ENCODE results near the gene KLHDC7B.

DNA sequence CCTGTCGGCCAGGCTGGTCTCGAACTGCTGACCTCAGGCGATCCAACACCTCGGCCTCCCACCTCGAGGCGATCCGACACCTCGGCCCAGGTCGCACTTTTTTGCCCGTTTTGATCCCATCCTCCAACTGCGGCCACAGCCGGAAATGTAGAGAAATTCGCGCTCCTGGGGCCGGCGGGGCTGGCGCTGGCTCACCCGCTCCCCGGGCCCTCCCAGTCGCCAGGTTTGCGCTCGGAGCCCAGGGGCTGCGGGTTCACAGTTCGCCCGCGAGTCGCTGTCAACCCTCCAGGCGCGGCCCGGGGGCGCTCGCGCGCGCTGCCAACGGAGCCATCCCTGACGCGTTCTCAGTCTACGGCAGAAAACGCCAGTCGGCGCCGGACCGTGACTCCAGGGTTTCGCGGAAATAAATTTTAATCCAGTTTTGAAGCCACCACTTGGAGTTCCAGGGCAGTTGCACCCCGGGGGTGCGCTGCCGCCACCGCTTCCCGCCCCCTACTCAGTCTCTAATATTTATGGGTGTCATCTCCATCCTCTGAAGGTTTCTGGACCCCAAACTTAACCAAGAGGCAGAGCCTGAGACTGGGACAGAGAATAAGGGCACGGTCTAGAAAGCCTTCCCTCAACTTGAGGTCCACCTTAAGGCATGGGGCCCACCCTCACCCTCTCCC is 1.5 kb upstream of the KLHDC7B start:
- TF ChIP-seq POLR2AphosphoS5 (IDR thresholded peaks at IDR 0.05; ENCODE audit: low read length) = no peak; the same call in 1 of the 2 replicates
- TF ChIP-seq, protein P1, sequence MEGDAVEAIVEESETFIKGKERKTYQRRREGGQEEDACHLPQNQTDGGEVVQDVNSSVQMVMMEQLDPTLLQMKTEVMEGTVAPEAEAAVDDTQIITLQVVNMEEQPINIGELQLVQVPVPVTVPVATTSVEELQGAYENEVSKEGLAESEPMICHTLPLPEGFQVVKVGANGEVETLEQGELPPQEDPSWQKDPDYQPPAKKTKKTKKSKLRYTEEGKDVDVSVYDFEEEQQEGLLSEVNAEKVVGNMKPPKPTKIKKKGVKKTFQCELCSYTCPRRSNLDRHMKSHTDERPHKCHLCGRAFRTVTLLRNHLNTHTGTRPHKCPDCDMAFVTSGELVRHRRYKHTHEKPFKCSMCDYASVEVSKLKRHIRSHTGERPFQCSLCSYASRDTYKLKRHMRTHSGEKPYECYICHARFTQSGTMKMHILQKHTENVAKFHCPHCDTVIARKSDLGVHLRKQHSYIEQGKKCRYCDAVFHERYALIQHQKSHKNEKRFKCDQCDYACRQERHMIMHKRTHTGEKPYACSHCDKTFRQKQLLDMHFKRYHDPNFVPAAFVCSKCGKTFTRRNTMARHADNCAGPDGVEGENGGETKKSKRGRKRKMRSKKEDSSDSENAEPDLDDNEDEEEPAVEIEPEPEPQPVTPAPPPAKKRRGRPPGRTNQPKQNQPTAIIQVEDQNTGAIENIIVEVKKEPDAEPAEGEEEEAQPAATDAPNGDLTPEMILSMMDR (IDR thresholded peaks at IDR 0.05 in 2 of 3, conservative IDR thresholded peaks at IDR 0.05 in 1 of 3; ENCODE audit: control insufficient read depth in 2 of 3, extremely low read depth in 1 of 3, insufficient read depth in 1 of 3, low read depth in 3 of 3, low read length in 3 of 3) = peak; percentile 62 to 76 (median 72)
- TF ChIP-seq NFIC (IDR thresholded peaks at IDR 0.05; ENCODE audit: low read depth, low read length) = no peak
- TF ChIP-seq, protein P2, sequence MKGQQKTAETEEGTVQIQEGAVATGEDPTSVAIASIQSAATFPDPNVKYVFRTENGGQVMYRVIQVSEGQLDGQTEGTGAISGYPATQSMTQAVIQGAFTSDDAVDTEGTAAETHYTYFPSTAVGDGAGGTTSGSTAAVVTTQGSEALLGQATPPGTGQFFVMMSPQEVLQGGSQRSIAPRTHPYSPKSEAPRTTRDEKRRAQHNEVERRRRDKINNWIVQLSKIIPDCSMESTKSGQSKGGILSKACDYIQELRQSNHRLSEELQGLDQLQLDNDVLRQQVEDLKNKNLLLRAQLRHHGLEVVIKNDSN (IDR thresholded peaks at IDR 0.05; ENCODE audit: borderline replicate concordance, extremely low read length, insufficient read depth, low read depth, low read length) = no peak
- peak; percentile 38 for TF ChIP-seq POLR2A (IDR thresholded peaks at IDR 0.05; ENCODE audit: low read depth, low read length)
- TF ChIP-seq, protein P3, sequence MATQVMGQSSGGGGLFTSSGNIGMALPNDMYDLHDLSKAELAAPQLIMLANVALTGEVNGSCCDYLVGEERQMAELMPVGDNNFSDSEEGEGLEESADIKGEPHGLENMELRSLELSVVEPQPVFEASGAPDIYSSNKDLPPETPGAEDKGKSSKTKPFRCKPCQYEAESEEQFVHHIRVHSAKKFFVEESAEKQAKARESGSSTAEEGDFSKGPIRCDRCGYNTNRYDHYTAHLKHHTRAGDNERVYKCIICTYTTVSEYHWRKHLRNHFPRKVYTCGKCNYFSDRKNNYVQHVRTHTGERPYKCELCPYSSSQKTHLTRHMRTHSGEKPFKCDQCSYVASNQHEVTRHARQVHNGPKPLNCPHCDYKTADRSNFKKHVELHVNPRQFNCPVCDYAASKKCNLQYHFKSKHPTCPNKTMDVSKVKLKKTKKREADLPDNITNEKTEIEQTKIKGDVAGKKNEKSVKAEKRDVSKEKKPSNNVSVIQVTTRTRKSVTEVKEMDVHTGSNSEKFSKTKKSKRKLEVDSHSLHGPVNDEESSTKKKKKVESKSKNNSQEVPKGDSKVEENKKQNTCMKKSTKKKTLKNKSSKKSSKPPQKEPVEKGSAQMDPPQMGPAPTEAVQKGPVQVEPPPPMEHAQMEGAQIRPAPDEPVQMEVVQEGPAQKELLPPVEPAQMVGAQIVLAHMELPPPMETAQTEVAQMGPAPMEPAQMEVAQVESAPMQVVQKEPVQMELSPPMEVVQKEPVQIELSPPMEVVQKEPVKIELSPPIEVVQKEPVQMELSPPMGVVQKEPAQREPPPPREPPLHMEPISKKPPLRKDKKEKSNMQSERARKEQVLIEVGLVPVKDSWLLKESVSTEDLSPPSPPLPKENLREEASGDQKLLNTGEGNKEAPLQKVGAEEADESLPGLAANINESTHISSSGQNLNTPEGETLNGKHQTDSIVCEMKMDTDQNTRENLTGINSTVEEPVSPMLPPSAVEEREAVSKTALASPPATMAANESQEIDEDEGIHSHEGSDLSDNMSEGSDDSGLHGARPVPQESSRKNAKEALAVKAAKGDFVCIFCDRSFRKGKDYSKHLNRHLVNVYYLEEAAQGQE (IDR thresholded peaks at IDR 0.05; ENCODE audit: low read depth, low read length) = no peak

Data from GM12878 (cell line).